ENCODE results near the gene SLC9A9. TPM values are rescaled to one million over a fixed set of nuclear protein-coding genes. Genes with fewer than 3 reads are reported as not detected.

SLC9A9 gene
- total and polyA plus RNA-seq, 4 donors, result 3.3 to 15.0 (median 6.1) TPM

DNA sequence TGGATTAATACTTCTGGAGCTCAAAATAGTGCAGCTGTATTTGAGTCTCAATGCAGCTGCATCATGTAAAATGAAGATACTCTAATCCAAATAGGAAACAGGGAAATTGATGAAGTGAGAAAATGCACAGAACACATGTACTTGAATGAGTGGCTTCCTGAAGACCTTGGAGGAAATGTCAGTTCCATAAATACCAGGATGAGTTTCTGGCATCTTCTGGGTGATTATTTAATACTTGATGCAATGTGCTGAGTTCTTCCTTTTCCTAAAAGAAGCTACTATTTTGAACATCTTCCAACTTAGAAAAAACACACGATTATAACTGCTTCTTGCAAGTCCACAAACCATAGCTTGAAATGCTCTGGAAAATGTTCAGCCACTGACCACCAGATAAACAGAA is 162.8 kb downstream of the SLC9A9 start (continued):
- no peak for TF ChIP-seq GABPA (IDR thresholded peaks at IDR 0.05 in 1 of 2, conservative IDR thresholded peaks at IDR 0.05 in 1 of 2)

DNA sequence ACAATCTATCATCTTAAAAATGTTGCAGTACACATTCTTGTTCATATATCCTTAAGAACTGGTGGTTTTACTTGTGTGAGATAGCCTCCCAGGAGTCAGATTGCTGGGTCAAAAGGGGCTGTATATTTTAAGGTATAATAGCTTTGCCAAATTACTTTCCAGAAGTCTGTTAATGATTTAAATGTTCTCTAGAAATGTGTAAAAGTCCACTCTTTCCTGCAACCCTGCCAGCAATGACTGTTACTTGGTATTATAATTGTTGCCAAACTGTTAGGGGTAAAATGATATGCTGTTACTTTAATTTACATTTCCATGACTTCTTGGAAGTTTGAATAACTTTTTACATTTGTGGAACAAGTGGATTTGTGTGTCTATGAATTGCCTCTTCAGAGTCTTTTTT is 170.8 kb downstream of the SLC9A9 start:
- DNase-seq (ENCODE audit: low spot score), result no peak
- Histone ChIP-seq H3K4me1 (ENCODE audit: control insufficient read depth in 4 of 4, insufficient read depth in 4 of 4, low read length in 3 of 4) (peaks cover 0 to 27% (median 16%) of the 10 kb centered on the region in 4 donors), H3K4me3 (ENCODE audit: low read depth in 1 of 3, low read length in 3 of 3) (no peak overlapping the region), H3K27ac (ENCODE audit: low read depth in 1 of 2, low read length in 2 of 2) (no peak overlapping the region), H3K36me3 (ENCODE audit: control insufficient read depth in 4 of 4, insufficient read depth in 3 of 4, low read depth in 1 of 4, low read length in 3 of 4) (no peaks in the 10 kb centered on the region), H3K9me3 (ENCODE audit: control insufficient read depth in 4 of 4, low read length in 3 of 4) (no peaks in the 10 kb centered on the region), H3K27me3 (ENCODE audit: control insufficient read depth in 4 of 4, insufficient read depth in 4 of 4, low read length in 3 of 4) (no peaks in the 10 kb centered on the region), H3K9ac (ENCODE audit: low read depth in 1 of 2, low read length in 2 of 2) (no peak overlapping the region)
- no peak for TF ChIP-seq HNF4G (IDR thresholded peaks at IDR 0.05)
- peak; percentile 62 for TF ChIP-seq SP1 (IDR thresholded peaks at IDR 0.05)
- TF ChIP-seq HNF4A (conservative IDR thresholded peaks at IDR 0.05), result peak; percentile 65 to 66
- TF ChIP-seq JUND (IDR thresholded peaks at IDR 0.05), result peak in 1 of 2 donors; percentile 25
- TF ChIP-seq NR2F2 (IDR thresholded peaks at IDR 0.05), result no peak
- TF ChIP-seq, protein P1, sequence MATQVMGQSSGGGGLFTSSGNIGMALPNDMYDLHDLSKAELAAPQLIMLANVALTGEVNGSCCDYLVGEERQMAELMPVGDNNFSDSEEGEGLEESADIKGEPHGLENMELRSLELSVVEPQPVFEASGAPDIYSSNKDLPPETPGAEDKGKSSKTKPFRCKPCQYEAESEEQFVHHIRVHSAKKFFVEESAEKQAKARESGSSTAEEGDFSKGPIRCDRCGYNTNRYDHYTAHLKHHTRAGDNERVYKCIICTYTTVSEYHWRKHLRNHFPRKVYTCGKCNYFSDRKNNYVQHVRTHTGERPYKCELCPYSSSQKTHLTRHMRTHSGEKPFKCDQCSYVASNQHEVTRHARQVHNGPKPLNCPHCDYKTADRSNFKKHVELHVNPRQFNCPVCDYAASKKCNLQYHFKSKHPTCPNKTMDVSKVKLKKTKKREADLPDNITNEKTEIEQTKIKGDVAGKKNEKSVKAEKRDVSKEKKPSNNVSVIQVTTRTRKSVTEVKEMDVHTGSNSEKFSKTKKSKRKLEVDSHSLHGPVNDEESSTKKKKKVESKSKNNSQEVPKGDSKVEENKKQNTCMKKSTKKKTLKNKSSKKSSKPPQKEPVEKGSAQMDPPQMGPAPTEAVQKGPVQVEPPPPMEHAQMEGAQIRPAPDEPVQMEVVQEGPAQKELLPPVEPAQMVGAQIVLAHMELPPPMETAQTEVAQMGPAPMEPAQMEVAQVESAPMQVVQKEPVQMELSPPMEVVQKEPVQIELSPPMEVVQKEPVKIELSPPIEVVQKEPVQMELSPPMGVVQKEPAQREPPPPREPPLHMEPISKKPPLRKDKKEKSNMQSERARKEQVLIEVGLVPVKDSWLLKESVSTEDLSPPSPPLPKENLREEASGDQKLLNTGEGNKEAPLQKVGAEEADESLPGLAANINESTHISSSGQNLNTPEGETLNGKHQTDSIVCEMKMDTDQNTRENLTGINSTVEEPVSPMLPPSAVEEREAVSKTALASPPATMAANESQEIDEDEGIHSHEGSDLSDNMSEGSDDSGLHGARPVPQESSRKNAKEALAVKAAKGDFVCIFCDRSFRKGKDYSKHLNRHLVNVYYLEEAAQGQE (IDR thresholded peaks at IDR 0.05), result no peak
- no peak for TF ChIP-seq RAD21 (IDR thresholded peaks at IDR 0.05)
- peak in 1 of 2 donors; percentile 47 for TF ChIP-seq RXRA (IDR thresholded peaks at IDR 0.05)
- peak; percentile 18 for TF ChIP-seq YY1 (IDR thresholded peaks at IDR 0.05)
- no peak for TF ChIP-seq GABPA (IDR thresholded peaks at IDR 0.05 in 1 of 2, conservative IDR thresholded peaks at IDR 0.05 in 1 of 2)
- TF ChIP-seq, protein P2, sequence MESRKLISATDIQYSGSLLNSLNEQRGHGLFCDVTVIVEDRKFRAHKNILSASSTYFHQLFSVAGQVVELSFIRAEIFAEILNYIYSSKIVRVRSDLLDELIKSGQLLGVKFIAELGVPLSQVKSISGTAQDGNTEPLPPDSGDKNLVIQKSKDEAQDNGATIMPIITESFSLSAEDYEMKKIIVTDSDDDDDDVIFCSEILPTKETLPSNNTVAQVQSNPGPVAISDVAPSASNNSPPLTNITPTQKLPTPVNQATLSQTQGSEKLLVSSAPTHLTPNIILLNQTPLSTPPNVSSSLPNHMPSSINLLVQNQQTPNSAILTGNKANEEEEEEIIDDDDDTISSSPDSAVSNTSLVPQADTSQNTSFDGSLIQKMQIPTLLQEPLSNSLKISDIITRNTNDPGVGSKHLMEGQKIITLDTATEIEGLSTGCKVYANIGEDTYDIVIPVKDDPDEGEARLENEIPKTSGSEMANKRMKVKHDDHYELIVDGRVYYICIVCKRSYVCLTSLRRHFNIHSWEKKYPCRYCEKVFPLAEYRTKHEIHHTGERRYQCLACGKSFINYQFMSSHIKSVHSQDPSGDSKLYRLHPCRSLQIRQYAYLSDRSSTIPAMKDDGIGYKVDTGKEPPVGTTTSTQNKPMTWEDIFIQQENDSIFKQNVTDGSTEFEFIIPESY (IDR thresholded peaks at IDR 0.05), result no peak
- no peak for TF ChIP-seq TAF1 (conservative IDR thresholded peaks at IDR 0.05)
- TF ChIP-seq, protein P3, sequence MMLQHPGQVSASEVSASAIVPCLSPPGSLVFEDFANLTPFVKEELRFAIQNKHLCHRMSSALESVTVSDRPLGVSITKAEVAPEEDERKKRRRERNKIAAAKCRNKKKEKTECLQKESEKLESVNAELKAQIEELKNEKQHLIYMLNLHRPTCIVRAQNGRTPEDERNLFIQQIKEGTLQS (IDR thresholded peaks at IDR 0.05), result no peak
- no peak for TF ChIP-seq FOXA2 (IDR thresholded peaks at IDR 0.05)
- TF ChIP-seq, protein P4, sequence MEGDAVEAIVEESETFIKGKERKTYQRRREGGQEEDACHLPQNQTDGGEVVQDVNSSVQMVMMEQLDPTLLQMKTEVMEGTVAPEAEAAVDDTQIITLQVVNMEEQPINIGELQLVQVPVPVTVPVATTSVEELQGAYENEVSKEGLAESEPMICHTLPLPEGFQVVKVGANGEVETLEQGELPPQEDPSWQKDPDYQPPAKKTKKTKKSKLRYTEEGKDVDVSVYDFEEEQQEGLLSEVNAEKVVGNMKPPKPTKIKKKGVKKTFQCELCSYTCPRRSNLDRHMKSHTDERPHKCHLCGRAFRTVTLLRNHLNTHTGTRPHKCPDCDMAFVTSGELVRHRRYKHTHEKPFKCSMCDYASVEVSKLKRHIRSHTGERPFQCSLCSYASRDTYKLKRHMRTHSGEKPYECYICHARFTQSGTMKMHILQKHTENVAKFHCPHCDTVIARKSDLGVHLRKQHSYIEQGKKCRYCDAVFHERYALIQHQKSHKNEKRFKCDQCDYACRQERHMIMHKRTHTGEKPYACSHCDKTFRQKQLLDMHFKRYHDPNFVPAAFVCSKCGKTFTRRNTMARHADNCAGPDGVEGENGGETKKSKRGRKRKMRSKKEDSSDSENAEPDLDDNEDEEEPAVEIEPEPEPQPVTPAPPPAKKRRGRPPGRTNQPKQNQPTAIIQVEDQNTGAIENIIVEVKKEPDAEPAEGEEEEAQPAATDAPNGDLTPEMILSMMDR (IDR thresholded peaks at IDR 0.05; ENCODE audit: low read depth, low read length, missing input control), result no peak
- TF ChIP-seq, protein P5, sequence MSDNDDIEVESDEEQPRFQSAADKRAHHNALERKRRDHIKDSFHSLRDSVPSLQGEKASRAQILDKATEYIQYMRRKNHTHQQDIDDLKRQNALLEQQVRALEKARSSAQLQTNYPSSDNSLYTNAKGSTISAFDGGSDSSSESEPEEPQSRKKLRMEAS (IDR thresholded peaks at IDR 0.05), result no peak
- TF ChIP-seq FOXA1 (IDR thresholded peaks at IDR 0.05), result no peak
- TF ChIP-seq EGR1 (IDR thresholded peaks at IDR 0.05; ENCODE audit: low read depth in 2 of 2), result no peak
